HG02943 (cell line): ENCODE data around the gene TAF5L.

ENCODE experiments used
- ATAC-seq: cut with Tn5 transposase; IDR thresholded peaks from one replicate; pipeline ENCODE4 v1.9.1; 2021; ENCODE audit warnings: mild to moderate bottlenecking, low read depth, moderate library complexity; ENCODE audit not compliant: unreplicated experiment

The TAF5L gene

DNA sequence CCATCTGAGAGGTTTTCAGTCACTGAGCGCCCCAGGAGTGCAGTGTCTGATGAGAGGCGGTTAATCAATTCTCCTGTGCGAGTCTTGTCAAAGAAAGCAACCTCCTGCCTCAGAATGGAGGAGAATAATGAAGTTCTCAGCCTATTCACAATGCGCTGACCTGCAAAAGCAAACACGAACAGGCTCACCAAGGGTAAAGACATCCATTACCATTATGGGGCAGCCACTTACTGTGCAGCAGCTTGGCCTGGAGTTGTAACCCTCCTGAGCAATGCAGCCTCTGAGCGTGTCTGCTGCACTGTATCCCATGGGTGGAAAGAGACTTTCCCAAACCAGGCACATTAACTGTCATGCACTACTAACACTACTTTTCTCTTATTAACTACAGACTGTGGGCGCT is 78.4 kb downstream of the TAF5L start:
- no peak for ATAC-seq

DNA sequence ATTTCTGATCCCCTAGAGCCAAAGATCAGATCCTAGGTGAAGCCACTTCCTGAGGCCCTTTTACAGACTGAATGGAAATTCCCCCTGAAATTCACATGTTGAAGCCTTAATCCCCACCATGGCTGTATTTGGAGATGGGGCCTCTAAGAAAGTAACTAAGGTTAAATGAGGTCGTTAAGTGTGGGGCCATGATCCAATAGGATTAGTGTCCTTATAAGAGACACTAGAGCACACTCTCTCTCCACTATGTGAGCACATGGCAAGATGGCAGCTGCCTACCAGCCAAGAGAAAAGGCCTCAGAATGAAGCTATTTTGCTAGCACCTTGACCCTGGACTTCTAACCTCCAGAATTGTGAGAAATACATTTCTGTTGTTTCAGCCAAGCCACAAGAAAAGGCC is 81.3 kb downstream of the TAF5L start:
- ATAC-seq, result no peak
